Measurements from ENCODE around the gene APLP2. TPM values are rescaled to one million over a fixed set of nuclear protein-coding genes. Genes with fewer than 3 reads are reported as not detected.

Gene APLP2
- total and polyA plus RNA-seq, 9 of the 15 experiments (the other 6 are each of a cell fraction or from before 2014, with no cell fraction given), result 17.4 to 164 (median 118) TPM

DNA sequence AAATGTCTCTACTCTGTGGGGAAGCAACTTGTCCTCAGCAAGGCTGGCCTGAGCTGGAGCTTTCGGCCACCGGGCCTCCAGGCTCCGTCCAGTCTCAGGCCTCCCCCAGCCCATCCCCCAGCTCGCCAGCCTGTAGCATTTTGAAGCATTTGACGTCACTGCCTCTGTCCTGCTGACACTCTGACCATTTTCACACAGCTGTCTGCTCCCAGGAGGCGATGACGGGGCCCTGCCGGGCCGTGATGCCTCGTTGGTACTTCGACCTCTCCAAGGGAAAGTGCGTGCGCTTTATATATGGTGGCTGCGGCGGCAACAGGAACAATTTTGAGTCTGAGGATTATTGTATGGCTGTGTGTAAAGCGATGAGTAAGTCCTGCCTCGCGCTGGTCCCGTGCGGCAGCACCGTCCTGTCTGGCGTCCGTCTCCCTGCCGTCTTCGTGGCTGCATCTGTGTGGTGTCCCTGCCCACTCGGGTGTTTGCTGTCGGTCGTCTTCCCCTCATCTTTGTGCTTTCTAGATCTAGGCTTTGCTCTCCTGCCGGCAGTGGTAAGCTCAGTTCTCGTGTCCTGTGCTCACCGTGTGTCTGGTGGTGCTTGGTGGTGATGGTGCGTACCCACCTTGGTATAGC, 53.8 kb downstream of the APLP2 start (continued):
- TF ChIP-seq ZNF318 (IDR thresholded peaks at IDR 0.05; ENCODE audit: borderline replicate concordance in 1 of 2, low read depth in 1 of 2), result no peak
- no peak for TF ChIP-seq ARNT (IDR thresholded peaks at IDR 0.05)
- TF ChIP-seq BCLAF1 (IDR thresholded peaks at IDR 0.05; ENCODE audit: borderline replicate concordance in 1 of 2, control insufficient read depth in 1 of 2, low read depth in 2 of 2, low read length in 1 of 2), result no peak
- no peak for TF ChIP-seq NFE2L1 (tag; IDR thresholded peaks at IDR 0.05; ENCODE audit: borderline replicate concordance, low read depth)
- no peak for TF ChIP-seq LEF1 (IDR thresholded peaks at IDR 0.05)
- TF ChIP-seq GATA2 (CRISPR knock-in tag; IDR thresholded peaks at IDR 0.05), result no peak
- no peak for TF ChIP-seq TGIF2 (CRISPR knock-in tag; IDR thresholded peaks at IDR 0.05)
